Globus pallidus (tissue), 1 donor: ENCODE results near the gene CRYBB1.

Experiments used
- DNase-seq: peaks from one replicate; pipeline ENCODE4 v3.0.0-alpha.2; 2015; ENCODE audit warnings: low spot score

CRYBB1 gene

DNA sequence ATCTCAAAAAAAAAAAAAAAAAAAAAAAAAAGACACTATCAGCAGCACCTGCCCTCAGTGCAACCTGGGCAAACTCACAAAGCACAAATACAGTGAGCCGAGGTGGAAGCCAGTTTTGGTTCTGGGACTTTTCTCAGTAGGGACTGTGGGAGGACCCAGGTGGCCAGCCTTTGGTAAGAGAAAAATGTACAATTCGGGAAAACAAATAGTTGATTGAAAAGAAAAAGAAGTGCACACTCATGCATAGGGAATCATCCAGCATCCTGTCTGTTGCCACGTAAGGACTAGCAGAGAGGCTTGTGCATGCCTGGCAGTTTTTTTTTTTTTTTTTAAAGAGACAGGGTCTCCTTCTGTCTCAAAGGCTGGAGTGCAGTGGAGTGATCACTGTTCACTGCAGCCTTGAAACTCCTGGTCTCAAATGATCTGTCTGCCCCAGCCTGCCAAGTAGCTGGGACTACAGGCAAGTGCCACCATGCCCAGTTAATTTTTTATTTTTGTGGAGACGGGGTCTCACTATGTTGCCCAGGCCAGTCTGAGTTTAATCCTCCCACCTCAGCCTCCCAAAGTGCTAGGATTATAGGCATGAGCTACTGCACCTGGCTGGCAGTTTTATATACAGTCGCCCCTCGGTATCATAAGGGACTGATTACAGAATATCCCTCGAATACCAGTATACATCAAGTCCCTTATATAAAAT, 64.6 kb downstream of the CRYBB1 start:
- no peak for DNase-seq

DNA sequence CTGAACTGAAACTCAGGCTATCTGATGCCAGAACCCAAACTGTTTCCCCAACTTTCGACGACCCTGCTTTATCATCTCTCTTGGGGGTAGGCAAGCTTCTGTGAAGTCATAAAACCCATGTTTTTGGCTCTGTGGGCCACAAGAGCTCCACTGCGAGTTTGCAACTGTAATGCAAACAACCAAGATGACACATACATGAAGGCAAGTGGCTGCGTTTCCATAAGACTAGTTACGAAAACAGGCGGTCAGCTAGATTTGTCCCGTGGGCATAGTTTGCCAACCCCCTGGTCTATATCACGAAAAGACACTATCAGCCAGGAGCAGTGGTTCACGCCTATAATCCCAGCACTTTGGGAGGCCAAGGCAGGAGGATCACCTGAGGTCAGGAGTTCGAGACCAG, 65.4 kb downstream of the CRYBB1 start:
- no peak for DNase-seq

DNA sequence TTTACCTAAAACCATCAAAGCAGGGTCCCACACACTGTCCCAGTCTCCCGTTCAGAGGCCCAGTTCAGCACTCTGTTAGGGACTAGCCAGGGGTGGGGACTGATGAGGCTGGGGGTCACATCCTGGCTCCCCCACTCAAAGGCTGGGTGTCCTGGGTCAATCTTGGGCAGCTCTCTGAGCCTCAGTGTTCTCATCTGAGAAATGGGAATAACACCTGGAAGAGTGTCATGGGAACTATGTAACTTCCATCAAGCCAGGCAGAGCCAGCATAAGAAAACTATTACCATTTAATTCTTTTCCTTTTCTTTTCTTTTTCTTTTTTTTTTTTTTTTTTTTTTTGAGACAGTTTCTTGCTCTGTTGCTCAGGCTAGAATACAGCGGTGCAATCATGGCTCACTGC, 66.3 kb downstream of the CRYBB1 start:
- DNase-seq = no peak

DNA sequence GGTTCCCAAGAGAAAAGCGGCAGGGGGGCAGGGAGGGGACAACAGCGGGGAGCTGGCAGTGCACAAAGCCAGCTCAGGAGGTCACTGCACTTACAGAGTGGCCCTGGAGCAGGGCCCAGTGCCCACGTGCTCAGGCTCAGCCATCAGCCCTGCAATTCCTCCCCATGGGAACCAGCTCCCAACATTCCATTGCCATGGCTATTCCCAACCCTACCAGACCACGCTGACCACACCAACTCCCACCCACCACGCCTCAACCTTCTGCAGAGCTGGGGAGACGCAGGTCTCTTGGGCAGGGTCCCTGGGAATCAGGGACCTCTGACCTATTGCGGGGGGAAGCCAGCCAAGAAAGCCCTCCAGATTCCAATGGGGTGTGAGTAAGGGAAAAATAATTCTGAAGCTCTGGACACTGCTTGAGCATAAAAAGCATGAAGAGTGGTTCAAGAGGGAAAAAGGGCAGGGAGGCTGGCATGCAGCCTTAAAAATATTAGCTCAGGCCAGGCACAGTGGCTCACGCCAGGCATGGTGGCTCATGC, 67.3 kb downstream of the CRYBB1 start:
- peak; percentile 53 for DNase-seq

DNA sequence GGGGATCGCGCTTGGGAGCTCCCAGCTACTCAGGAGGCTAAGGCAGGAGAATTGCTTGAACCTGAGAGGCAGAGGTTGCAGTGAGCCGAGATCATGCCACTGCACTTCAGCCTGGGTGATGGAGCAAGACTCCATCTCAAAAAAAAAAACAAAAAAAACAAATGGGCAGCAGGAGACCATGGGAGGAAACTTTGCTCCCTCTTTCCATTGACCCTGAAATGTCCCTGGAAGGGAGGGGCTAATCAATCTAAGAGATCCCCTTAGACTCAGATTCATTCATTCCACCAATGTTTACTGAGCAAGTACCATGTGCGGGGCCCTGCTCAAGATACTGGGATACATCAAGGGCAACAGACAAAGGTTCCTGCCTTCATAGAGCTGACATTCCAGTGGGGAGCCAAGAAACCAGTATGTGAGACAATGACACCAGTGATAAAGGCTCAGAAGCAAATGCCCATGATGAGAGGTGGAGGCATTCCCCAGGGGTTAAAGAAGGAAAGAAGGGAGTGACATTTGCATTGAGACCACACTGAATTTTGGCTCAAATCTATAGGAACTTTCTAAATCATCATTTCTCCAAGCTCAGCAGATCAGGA, 67.8 kb downstream of the CRYBB1 start:
- DNase-seq = no peak
